ACC112 (cell line): ENCODE results near the gene USP48.

Experiments used
- H2AFZ ChIP-seq: fragments of 200-600 bp; sonication (generic); one replicate; pipeline ENCODE4 v1.6.0; 2017; ENCODE audit warnings: antibody characterized with exemption, low read length; ENCODE audit not compliant: unreplicated experiment
- H3K27ac ChIP-seq: fragments of 200-600 bp; sonication (generic); 2 replicates; pipeline ENCODE4 v1.5.1; 2014; ENCODE audit warnings: low read depth, mild to moderate bottlenecking, antibody characterized with exemption, low read length, moderate library complexity
- H3K27me3 ChIP-seq: fragments of 200-600 bp; sonication (generic); 2 replicates; pipeline ENCODE4 v1.6.1; 2014; ENCODE audit warnings: mild to moderate bottlenecking, antibody characterized with exemption, low read length, moderate library complexity, mixed read lengths; ENCODE audit not compliant: insufficient read depth
- H3K36me3 ChIP-seq: fragments of 200-600 bp; sonication (generic); 2 replicates; pipeline ENCODE4 v1.6.1; 2016; ENCODE audit warnings: mild to moderate bottlenecking, antibody characterized with exemption, low read length, moderate library complexity, mixed read lengths; ENCODE audit not compliant: insufficient read depth
- H3K4me1 ChIP-seq: fragments of 200-600 bp; sonication (generic); one replicate; pipeline ENCODE4 v1.6.1; 2016; ENCODE audit warnings: low read length, mixed read lengths; ENCODE audit not compliant: insufficient read depth, unreplicated experiment, control insufficient read depth
- H3K4me3 ChIP-seq: fragments of 200-600 bp; sonication (generic); 2 replicates; pipeline ENCODE4 v1.5.1; 2014; ENCODE audit warnings: mild to moderate bottlenecking, low read depth, low read length
- H3K79me2 ChIP-seq: fragments of 200-600 bp; sonication (generic); one replicate; pipeline ENCODE4 v1.6.0; 2016; ENCODE audit warnings: low read length; ENCODE audit not compliant: control insufficient read depth, unreplicated experiment, insufficient read depth

The USP48 gene

GRCh38 chr1:21742578-21742977 lies 40.4 kb downstream of the USP48 start:
- no peak overlapping the region for H3K4me3 ChIP-seq
- no peak overlapping the region for H2AFZ ChIP-seq
- no peak overlapping the region for H3K27ac ChIP-seq
- H3K27me3 ChIP-seq, result no peaks in the 10 kb centered on the region
- no peaks in the 10 kb centered on the region for H3K79me2 ChIP-seq
- no peaks in the 10 kb centered on the region for H3K36me3 ChIP-seq
- H3K4me1 ChIP-seq, result no peaks in the 10 kb centered on the region

GRCh38 chr1:21741206-21741605 lies 41.7 kb downstream of the USP48 start:
- H3K79me2 ChIP-seq, result no peaks in the 10 kb centered on the region
- H3K4me1 ChIP-seq, result no peaks in the 10 kb centered on the region
- no peaks in the 10 kb centered on the region for H3K36me3 ChIP-seq
- H3K27me3 ChIP-seq, result no peaks in the 10 kb centered on the region
- no peak overlapping the region for H3K27ac ChIP-seq
- no peak overlapping the region for H2AFZ ChIP-seq
- no peak overlapping the region for H3K4me3 ChIP-seq

DNA sequence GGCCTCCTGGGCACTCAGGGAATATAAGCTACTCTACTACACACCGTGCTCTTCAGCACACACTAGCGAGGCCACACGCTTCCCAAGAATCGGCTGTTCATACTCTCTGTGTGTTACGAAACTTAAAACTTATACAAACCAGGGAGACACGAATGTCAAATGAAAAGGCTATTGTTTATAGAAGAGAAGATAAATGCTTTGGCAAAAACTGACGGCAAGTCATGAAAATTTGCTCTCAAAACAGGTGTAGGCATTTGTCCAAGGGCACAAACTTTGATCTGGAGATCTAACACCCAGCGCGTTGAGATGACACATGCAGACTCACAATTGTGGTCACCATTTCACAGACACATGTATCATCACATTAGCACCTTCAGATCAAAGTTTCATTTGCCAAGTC lies 46.1 kb downstream of the USP48 start:
- H2AFZ ChIP-seq, result no peak overlapping the region
- no peaks in the 10 kb centered on the region for H3K79me2 ChIP-seq
- peaks cover 4% of the 10 kb centered on the region; the same call in 1 of the 2 replicates for H3K36me3 ChIP-seq
- H3K4me3 ChIP-seq, result no peak overlapping the region
- no peaks in the 10 kb centered on the region for H3K27me3 ChIP-seq
- no peaks in the 10 kb centered on the region for H3K4me1 ChIP-seq
- no peak overlapping the region for H3K27ac ChIP-seq

DNA sequence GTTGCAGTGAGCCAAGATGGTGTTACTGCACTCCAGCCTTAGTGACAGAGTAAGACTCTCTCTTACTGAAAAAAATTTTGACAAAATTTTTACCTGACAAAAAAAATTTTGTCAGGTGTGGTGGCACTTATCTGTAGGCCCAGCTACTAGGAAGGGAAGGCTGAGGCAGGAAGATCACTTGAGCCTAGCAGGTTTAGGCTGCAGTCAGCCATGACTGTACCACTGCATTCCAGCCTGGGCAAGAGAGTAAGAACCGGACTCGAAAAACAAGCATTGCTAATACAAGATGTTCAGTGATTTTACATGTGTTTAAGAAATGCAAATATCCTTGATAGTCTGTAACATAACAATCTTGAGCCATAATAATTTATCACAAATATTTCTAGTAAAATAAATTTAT lies 46.9 kb downstream of the USP48 start:
- H2AFZ ChIP-seq, result no peak overlapping the region
- H3K79me2 ChIP-seq, result no peaks in the 10 kb centered on the region
- no peaks in the 10 kb centered on the region for H3K4me1 ChIP-seq
- H3K27ac ChIP-seq, result no peak overlapping the region
- H3K36me3 ChIP-seq, result peaks cover 7% of the 10 kb centered on the region; the same call in 1 of the 2 replicates
- H3K27me3 ChIP-seq, result no peaks in the 10 kb centered on the region
- no peak overlapping the region for H3K4me3 ChIP-seq

DNA sequence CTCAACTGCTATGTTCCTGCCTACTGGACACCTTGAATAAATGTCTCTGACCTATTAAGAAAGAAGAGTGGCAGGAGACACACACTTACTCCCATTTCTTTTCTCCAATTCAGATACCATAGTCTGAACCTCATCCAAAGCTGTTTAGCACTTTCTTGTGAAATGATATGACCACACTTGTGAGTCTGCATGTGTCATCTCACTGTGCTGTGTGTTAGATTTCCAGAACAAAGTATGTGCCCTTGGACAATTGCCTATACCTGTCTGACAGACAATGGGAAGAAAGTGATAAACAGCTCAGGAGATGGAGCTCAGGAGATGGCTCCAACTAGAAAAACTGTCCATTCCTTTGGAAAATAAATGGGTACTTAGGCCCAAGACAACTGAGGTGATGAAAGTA lies 48.4 kb downstream of the USP48 start:
- no peaks in the 10 kb centered on the region for H3K79me2 ChIP-seq
- no peak overlapping the region for H2AFZ ChIP-seq
- H3K27me3 ChIP-seq, result no peaks in the 10 kb centered on the region
- no peak overlapping the region for H3K27ac ChIP-seq
- no peaks in the 10 kb centered on the region for H3K4me1 ChIP-seq
- H3K4me3 ChIP-seq, result no peak overlapping the region
- peaks cover 13% of the 10 kb centered on the region for H3K36me3 ChIP-seq

DNA sequence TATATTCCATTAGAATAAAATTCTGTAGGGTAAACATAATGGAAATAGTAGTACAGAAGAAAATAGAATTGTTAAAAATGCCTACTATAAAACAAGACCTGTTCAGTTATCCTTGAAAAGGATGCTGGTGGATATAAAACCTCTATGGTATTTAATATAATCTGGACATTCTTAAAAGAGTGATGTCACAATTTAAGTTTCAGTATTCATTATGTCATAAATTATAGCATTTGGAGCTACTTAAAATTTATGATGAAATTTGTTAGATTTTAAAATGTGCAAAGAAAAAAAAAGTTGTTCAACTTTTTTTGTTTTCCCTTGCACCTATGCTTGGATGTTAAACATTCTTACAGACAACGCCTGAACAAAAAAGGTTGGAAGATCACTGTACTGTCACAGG lies 50.3 kb downstream of the USP48 start:
- peaks cover 23% of the 10 kb centered on the region for H3K36me3 ChIP-seq
- H3K4me3 ChIP-seq, result no peak overlapping the region

DNA sequence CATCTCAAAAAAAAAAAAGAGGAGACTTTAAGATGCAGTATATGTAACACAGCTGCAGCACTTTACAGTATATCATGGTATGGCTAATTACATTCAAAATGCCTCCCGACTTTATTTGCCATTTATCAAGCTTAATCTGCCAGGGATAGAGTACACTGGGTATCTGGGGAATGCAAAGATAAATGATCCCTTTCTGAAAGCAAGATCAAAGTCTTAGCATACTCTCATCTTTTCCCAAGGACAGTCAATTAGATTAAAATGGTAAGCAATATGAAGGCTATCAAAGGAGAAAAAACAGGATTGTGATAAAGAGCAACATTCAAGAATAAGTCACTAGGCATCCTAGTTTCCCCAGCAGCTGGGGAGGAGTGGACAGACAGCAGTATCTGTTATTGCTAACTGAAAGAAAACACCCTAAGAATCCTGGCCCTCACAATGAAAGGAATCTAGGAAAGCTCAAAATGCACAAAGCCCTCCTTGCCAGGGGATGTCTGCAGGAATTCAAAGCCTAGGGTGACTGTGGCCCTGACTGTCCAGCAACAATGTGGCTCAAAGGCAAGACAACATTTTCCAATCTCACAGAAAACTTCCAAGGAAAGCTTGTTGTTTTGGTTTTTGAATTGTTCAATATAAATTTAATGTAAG lies 57.1 kb downstream of the USP48 start:
- Histone ChIP-seq H3K4me1 (no peaks in the 10 kb centered on the region), H3K27ac (no peak overlapping the region), H3K27me3 (no peaks in the 10 kb centered on the region), H3K79me2 (no peaks in the 10 kb centered on the region), H2AFZ (no peak overlapping the region), H3K36me3 (peaks cover 46% of the 10 kb centered on the region), H3K4me3 (no peak overlapping the region)

More for the DNA sequence above, 50.3 kb downstream of the USP48 start:
- H3K27ac ChIP-seq, result no peak overlapping the region
- no peaks in the 10 kb centered on the region for H3K79me2 ChIP-seq
- H2AFZ ChIP-seq, result no peak overlapping the region
- H3K4me1 ChIP-seq, result no peaks in the 10 kb centered on the region
- no peaks in the 10 kb centered on the region for H3K27me3 ChIP-seq

DNA sequence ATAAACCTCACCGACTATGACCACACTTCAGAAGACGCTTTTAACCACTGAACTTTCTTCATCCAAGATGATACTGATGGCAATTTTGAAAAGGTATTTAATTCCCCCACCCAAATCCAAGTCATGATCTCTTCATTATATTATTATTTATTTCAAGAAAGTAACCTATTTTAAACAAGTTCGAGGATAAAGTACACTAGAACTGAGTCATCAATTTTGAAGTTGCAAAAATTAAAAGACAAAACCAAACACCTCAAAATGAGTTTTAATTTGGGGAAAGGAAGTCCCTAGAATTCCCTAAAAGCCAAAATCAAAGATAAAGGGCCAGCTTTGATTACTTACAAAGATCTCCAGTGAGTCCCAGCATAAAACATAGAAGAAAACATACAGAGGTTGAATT lies 58.4 kb downstream of the USP48 start:
- H3K36me3 ChIP-seq, result peaks cover 46% of the 10 kb centered on the region

DNA sequence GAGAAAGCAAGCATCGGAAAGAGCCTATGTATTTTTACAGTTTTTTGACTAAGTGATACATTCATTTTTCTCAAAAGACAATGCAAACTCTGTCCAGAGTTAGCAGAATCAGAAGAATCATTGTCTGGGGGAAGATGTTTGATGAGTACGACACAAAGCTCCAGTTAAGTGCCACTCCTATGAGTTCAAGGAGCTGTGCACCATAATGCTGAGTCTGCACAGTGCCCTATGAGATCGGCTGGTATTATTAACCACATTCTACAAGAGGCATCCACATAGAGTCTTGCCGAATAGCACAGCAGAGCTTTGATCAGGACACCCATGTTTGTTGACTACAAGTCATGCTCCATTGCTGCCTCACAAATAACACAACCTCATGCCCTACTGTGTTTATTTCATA lies 58.9 kb downstream of the USP48 start:
- Histone ChIP-seq H3K4me3 (no peak overlapping the region), H3K27ac (no peak overlapping the region), H3K4me1 (no peaks in the 10 kb centered on the region), H2AFZ (no peak overlapping the region), H3K27me3 (no peaks in the 10 kb centered on the region), H3K79me2 (no peaks in the 10 kb centered on the region), H3K36me3 (peaks cover 44% of the 10 kb centered on the region)

More for the DNA sequence above, 58.4 kb downstream of the USP48 start:
- Histone ChIP-seq H3K27me3 (no peaks in the 10 kb centered on the region), H3K4me1 (no peaks in the 10 kb centered on the region), H3K79me2 (no peaks in the 10 kb centered on the region), H3K27ac (no peak overlapping the region), H3K4me3 (no peak overlapping the region), H2AFZ (no peak overlapping the region)

- Histone ChIP-seq H3K4me3 (no peak overlapping the region), H3K27ac (no peak overlapping the region), H3K4me1 (no peaks in the 10 kb centered on the region), H2AFZ (no peak overlapping the region), H3K79me2 (no peaks in the 10 kb centered on the region), H3K27me3 (no peaks in the 10 kb centered on the region), H3K36me3 (peaks cover 30% of the 10 kb centered on the region)
These were observed 61.5 kb downstream of the USP48 start for GRCh38 chr1:21721295-21721985.

- Histone ChIP-seq H3K27ac (no peak overlapping the region), H3K27me3 (no peaks in the 10 kb centered on the region), H3K36me3 (peaks cover 29% of the 10 kb centered on the region), H3K4me3 (no peak overlapping the region), H3K4me1 (no peaks in the 10 kb centered on the region), H3K79me2 (no peaks in the 10 kb centered on the region), H2AFZ (no peak overlapping the region)
These were observed 66.8 kb downstream of the USP48 start for GRCh38 chr1:21716169-21716568.
